Measurements from ENCODE around the gene SAMD7. TPM values are rescaled to one million over a fixed set of nuclear protein-coding genes. Genes with fewer than 3 reads are reported as not detected.

The SAMD7 gene
- total RNA-seq, 1 donor from 2014 or later = not detected

GRCh38 chr3:169965562-169966427, 54.4 kb downstream of the SAMD7 start:
- peak in 1 of 2 donors; percentile 12 for DNase-seq (ENCODE audit: low read depth in 2 of 2)

DNA sequence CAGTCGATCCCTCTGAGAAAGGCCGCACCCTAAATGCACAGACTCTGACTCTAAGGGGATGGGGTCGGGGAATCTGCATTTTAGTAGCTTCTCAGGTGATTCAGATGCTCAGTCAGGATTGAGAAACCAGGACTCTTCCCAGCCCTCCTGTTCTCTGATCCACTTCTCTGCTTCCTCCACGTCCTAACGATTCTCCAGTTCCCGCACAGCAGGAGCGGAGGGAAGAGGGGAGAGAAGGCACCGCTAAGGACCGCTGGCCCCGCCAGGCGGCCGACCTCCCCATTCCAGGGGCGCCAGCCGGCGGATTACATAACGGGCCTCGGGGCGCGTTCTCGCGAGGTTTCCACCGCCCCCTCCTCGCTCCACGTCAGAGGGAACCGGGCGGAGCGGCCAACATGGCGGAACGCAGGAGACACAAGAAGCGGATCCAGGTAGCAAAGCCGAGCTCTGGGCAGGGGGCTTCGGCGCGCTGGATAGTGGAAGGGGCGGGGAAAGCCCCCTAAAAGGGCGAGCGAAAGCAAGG, 55.1 kb downstream of the SAMD7 start, which contains the start of gene SEC62:
SEC62 (plus strand) TSS at position 380 of the 523 bp plus-strand sequence; CDS start at position 396, 16 bp downstream.
- peak; percentile 82 to 93 for DNase-seq (ENCODE audit: low read depth in 2 of 2)

DNA sequence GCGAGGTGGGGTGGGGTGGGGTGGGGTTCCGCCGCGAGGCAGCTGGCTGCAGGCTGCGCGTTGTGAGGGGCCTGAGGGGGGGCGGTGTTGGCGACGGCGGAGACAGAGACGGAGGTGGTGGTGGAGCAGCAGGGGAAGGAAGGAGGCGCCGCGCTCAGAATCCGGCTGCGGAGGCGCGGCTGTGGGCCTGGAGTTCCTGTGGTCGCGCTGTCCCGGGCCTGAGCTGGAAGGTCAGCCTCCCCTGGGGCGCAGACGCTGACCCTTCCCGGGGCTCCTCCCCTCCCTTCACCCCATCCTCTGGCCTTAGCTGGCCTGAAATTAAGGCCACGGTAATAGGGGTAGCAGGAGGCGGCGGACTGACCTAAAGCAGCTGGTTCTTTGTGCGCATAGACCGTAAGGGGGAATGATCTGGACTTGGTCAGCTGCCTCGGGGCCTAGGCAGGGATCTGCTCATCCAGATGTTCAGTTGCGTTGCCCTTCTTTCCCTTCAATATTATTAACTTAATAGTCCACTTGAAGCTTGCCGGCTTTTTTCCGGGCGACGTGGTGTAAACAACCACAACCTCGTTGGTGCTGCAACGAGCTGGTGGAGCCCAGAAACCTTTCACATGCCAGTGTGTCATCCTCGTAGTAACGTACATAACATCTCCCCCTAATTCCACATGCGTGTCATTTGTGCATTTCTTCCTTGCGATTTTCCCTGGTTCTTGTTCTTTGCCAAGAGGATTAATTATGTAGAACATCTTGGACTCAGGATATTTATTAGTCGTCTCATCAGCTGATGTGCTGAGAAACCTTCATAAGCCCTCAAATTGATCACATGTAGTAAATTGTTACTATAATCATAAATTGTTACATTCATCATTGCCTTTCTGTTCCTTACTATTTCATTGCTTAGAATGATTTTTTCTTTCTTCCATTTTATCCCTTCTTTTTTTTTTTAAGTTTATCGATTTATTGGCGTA, 55.9 kb downstream of the SAMD7 start:
- DNase-seq (ENCODE audit: low read depth in 2 of 2) = peak; percentile 6 to 70

DNA sequence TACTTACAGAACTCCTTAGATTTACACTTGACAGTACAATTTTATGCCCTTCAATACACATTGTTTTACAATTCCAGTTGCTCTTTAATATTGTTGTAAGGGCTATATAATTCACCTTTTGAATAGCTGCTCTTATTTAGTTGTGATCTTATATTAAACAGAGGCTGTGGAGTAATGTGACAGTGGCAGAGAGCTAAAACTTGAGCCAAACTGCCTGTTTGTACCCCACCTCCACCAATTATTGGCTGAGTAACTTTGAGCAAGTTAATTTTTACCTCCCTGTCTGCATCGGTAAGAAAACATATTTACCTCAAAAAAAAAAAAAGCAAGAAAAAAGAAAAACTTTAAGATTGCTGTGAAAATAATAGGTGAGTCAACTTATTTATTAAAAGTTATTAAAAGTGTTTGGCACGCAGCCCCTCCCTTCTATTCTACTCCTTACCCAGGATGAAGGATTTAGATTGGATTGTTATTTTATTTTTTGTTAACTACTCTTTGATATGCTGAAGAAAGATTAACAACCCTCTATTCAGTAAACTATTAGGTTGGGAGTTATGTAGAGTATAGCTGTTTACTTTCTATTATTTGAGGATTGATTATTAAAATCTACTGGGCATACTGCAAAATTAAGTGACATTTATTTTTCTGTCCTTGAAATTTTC, 57.0 kb downstream of the SAMD7 start:
- no peak for DNase-seq (ENCODE audit: low read depth in 2 of 2)

- DNase-seq (ENCODE audit: low read depth in 2 of 2) = no peak
Observed at GRCh38 chr3:169969174-169970095, 58.1 kb downstream of the SAMD7 start.

DNA sequence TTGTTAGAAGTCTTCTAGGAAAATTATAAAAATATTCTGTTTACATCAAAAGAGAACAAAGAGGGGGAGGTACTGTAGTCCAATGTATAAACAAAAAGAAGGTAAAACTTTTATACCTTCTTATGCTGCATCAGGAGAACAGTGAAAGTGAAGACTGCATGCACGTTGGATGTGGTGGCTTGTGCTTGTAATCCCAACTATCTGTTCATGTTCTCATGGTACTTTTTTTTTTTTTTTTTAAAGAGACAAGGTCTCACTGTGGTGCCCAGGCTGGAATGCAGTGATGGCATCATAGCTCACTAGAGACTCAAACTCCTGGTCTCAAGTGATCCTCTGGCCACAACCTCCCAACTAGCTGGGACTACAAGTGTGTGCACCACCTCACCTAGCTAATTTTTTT, 59.5 kb downstream of the SAMD7 start:
- no peak for DNase-seq (ENCODE audit: low read depth in 2 of 2)

DNA sequence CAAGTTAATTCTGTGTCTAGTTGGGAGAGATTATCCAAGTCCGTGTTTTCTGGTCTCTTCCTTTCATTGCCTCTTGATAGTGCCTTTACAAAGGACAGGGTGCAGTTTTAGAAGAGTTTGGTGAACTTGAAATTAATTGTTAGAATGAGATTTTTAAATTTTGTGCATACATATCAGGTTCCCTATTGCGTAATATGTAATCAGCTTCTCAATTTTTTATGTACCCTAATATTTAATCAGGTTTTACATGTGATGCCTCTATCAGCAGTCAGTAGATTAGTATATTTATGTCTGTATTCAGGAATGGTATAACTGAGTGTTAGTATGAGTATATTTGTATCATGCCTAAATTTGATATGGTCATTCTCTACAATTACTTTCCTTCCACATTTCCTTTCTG, 60.1 kb downstream of the SAMD7 start:
- DNase-seq (ENCODE audit: low read depth in 2 of 2) = no peak

DNA sequence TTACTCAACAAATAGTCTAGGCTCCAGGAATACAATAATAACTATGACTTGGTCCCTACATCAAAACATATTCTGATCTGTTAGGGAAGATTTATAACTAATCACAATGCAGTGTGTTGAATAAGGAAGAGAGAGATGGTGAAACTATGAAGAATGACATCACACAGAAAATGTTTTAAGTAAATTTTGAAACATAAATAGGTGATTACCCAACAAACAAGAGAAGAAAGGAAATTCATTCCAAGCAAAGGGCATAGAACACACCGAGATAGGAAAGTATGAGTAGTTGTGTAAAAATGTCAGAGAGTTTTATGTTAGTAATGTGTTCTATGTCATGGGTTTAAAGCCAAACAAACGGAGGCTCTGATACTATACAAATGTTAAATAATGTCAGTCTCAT, 68.7 kb downstream of the SAMD7 start:
- peak in 1 of 2 donors; percentile 3 for DNase-seq (ENCODE audit: low read depth in 2 of 2)

DNA sequence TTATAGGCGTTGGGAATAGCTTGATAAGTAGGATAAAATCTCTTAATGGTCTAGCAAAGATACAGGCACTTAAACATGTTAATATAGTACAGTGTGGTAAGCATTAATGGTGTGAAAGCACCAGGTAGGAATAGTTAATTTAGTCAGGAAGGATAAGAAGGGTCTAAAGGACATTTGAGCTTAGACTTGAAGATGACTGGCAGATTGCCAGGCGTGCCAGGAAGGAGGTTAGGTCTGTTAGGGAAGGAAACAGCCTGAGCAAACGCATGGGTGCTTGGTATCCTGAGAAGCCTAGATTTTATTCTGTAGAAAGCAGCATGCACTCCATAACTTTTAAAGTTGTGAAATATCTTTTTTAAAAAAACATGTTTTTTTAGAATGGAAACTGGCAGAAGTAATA, 72.9 kb downstream of the SAMD7 start:
- peak in 1 of 2 donors; percentile 61 for DNase-seq (ENCODE audit: low read depth in 2 of 2)

Other genes starting within 250 kb of the SAMD7 start
- gene MECOM, start 247.9 kb upstream of the SAMD7 start, total RNA-seq = 9.4 and 16.2 TPM in 2 replicates
- gene TERC, start 146.5 kb upstream of the SAMD7 start, total RNA-seq = 34.3 and 103 TPM in 2 replicates
- 1.7 and 2.0 TPM in 2 replicates for gene ACTRT3, start 142.0 kb upstream of the SAMD7 start, total RNA-seq
- gene MYNN, start 138.2 kb upstream of the SAMD7 start, total RNA-seq = 17.2 and 18.3 TPM in 2 replicates
- under 0.01 TPM in 1 of 2 replicates, not detected in the other for gene LRRIQ4, start 98.7 kb upstream of the SAMD7 start, total RNA-seq
- 0.76 and 3.1 TPM in 2 replicates for gene LRRC34, start 98.7 kb upstream of the SAMD7 start, total RNA-seq
- gene LRRC31, start 41.6 kb upstream of the SAMD7 start, total RNA-seq = not detected in 2 replicates
- 20.8 and 27.9 TPM in 2 replicates for gene SEC62, start 55.2 kb downstream of the SAMD7 start, total RNA-seq
- 1.0 and 1.8 TPM in 2 replicates for gene GPR160, start 126.4 kb downstream of the SAMD7 start, total RNA-seq

All from dermis microvascular lymphatic vessel endothelial cell (primary cell).